Measurements from ENCODE around the gene P2RY14. TPM values are rescaled to one million over a fixed set of nuclear protein-coding genes. Genes with fewer than 3 reads are reported as not detected.

The P2RY14 gene
- total RNA-seq, 1 experiment from 2014 or later, result not detected

DNA sequence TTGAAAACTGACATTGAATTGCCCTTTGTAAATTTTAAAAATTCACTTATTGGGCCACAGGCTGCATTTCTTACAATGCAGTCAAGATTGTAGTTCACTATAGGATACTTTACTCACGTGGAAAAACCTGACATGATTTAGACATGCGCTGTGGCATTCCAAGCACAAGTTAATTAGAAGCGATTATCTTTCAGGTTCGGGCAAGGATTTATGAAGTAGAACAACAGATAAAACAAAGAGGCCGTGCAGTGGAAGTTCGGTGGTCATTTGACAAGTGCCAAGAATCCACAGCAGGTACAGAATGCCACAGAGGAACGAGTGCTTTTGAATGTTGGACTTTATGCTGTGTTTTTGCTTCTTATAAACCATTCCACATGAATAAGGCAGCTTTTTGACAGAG, 113.1 kb downstream of the P2RY14 start:
- H3K9me3 Mint-ChIP-seq, result no peaks in the 10 kb centered on the region
- DNase-seq (ENCODE audit: low spot score) (no peak), ATAC-seq (no peak)
- no peak overlapping the region for H3K27ac Mint-ChIP-seq
- H3K36me3 Mint-ChIP-seq, result no peaks in the 10 kb centered on the region
- no peak overlapping the region for H3K4me3 Mint-ChIP-seq
- H3K4me1 Mint-ChIP-seq, result no peaks in the 10 kb centered on the region
- TF ChIP-seq NFE2L1 (CRISPR knock-in tag; IDR thresholded peaks at IDR 0.05) (no peak), PRRX2 (CRISPR knock-in tag; IDR thresholded peaks at IDR 0.05) (no peak), CTCF (IDR thresholded peaks at IDR 0.05) (no peak), NR3C1 (CRISPR knock-in tag; conservative IDR thresholded peaks at IDR 0.05; ENCODE audit: low read depth) (no peak), ZNF317 (CRISPR knock-in tag; IDR thresholded peaks at IDR 0.05; ENCODE audit: borderline replicate concordance, low read depth) (no peak), AR (CRISPR knock-in tag; IDR thresholded peaks at IDR 0.05) (no peak), NFYB (CRISPR knock-in tag; conservative IDR thresholded peaks at IDR 0.05; ENCODE audit: low read depth) (no peak), ATF1 (CRISPR knock-in tag; IDR thresholded peaks at IDR 0.05) (no peak), IRF1 (CRISPR knock-in tag; IDR thresholded peaks at IDR 0.05) (no peak), SOX15 (CRISPR knock-in tag; IDR thresholded peaks at IDR 0.05) (no peak), ERG (CRISPR knock-in tag; IDR thresholded peaks at IDR 0.05) (no peak), ZNF138 (CRISPR knock-in tag; conservative IDR thresholded peaks at IDR 0.05) (no peak)
- TF ChIP-seq, protein P1, sequence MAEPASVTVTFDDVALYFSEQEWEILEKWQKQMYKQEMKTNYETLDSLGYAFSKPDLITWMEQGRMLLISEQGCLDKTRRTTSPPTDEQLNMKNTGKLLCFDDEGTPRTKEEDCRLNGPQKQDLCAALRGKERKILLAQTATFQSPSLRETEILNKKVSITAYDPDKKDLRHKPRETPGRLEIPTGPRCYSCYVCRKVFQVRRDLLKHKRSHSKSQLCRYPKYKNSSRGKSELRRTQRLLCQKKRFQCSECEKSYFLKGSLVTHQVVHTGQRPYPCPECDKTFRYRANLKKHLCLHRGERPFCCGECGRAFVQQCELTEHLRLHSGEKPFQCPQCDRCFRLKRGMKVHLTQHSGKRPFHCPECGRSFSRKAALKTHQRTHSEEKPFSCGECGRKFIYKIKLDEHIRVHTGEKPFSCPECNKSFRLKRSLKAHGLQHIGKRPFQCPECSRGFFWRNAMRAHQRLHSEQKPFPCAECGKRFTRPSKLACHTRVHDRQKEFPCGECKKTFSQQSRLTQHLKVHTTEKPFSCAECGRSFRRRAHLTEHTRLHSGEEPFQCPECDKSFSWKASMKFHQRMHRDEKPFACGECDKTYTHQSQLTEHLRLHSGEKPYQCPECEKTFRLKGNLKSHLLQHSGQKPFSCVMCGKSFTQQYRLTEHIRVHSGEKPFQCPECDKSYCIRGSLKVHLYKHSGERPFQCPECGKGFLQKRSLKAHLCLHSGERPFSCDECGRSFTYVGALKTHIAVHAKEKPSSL (CRISPR knock-in tag; conservative IDR thresholded peaks at IDR 0.05), result no peak
- TF ChIP-seq, protein P2, sequence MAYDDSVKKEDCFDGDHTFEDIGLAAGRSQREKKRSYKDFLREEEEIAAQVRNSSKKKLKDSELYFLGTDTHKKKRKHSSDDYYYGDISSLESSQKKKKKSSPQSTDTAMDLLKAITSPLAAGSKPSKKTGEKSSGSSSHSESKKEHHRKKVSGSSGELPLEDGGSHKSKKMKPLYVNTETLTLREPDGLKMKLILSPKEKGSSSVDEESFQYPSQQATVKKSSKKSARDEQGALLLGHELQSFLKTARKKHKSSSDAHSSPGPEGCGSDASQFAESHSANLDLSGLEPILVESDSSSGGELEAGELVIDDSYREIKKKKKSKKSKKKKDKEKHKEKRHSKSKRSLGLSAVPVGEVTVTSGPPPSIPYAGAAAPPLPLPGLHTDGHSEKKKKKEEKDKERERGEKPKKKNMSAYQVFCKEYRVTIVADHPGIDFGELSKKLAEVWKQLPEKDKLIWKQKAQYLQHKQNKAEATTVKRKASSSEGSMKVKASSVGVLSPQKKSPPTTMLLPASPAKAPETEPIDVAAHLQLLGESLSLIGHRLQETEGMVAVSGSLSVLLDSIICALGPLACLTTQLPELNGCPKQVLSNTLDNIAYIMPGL (CRISPR knock-in tag; IDR thresholded peaks at IDR 0.05), result no peak
- CTCF ChIA-PET, result no interaction called here
- POLR2A ChIA-PET, result no interaction called here
- no peaks in the 10 kb centered on the region for H3K27me3 Mint-ChIP-seq (ENCODE audit: low read depth)

Other genes starting within 250 kb of the P2RY14 start
- 22.3 to 27.4 TPM (median 25.2 TPM) in 3 replicates for gene MED12L, start 192.9 kb downstream of the P2RY14 start, total RNA-seq (2021)
- gene GPR171, start 75.3 kb downstream of the P2RY14 start, total RNA-seq (2021), result 0.17 to 0.32 TPM in 2 of 3 replicates, not detected in the other
- 0.16 TPM in 1 of 3 replicates, not detected in the others for gene GPR87, start 38.3 kb upstream of the P2RY14 start, total RNA-seq (2021)
- gene P2RY13, start 51.0 kb upstream of the P2RY14 start, total RNA-seq (2021), result not detected in 3 replicates
- not detected in 3 replicates for gene P2RY12, start 106.2 kb upstream of the P2RY14 start, total RNA-seq (2021)
- 0.60 to 0.70 TPM (median 0.66 TPM) in 3 replicates for gene IGSF10, start 182.5 kb upstream of the P2RY14 start, total RNA-seq (2021)